ENCODE measurements around the gene MT1H. TPM values are rescaled to one million over a fixed set of nuclear protein-coding genes. Genes with fewer than 3 reads are reported as not detected.

Gene MT1H
- total and polyA plus RNA-seq, 2 of the 13 experiments (the other 11 are each of a cell fraction or from before 2014, with no cell fraction given) = 0.60 TPM; not detected in 1

- TF ChIP-seq ARNTL (CRISPR knock-in tag; IDR thresholded peaks at IDR 0.05) (no peak), SMARCC2 (IDR thresholded peaks at IDR 0.05) (no peak), ZNF256 (CRISPR knock-in tag; conservative IDR thresholded peaks at IDR 0.05) (no peak), ZNF543 (CRISPR knock-in tag; IDR thresholded peaks at IDR 0.05) (no peak), ZNF761 (CRISPR knock-in tag; conservative IDR thresholded peaks at IDR 0.05) (no peak), ZNF263 (CRISPR knock-in tag; IDR thresholded peaks at IDR 0.05) (no peak), EEA1 (CRISPR knock-in tag; IDR thresholded peaks at IDR 0.05; ENCODE audit: borderline replicate concordance) (no peak), ATAD3A (CRISPR knock-in tag; IDR thresholded peaks at IDR 0.05) (no peak), MXI1 (IDR thresholded peaks at IDR 0.05; ENCODE audit: borderline replicate concordance, low read depth, low read length) (no peak), ZNF598 (CRISPR knock-in tag; IDR thresholded peaks at IDR 0.05; ENCODE audit: borderline replicate concordance) (no peak), ZNF180 (CRISPR knock-in tag; IDR thresholded peaks at IDR 0.05; ENCODE audit: borderline replicate concordance, low read depth) (peak; percentile 79; the same call in 1 of the 2 replicates), ZNF143 (CRISPR knock-in tag; IDR thresholded peaks at IDR 0.05) (no peak)
- TF ChIP-seq, protein P1, sequence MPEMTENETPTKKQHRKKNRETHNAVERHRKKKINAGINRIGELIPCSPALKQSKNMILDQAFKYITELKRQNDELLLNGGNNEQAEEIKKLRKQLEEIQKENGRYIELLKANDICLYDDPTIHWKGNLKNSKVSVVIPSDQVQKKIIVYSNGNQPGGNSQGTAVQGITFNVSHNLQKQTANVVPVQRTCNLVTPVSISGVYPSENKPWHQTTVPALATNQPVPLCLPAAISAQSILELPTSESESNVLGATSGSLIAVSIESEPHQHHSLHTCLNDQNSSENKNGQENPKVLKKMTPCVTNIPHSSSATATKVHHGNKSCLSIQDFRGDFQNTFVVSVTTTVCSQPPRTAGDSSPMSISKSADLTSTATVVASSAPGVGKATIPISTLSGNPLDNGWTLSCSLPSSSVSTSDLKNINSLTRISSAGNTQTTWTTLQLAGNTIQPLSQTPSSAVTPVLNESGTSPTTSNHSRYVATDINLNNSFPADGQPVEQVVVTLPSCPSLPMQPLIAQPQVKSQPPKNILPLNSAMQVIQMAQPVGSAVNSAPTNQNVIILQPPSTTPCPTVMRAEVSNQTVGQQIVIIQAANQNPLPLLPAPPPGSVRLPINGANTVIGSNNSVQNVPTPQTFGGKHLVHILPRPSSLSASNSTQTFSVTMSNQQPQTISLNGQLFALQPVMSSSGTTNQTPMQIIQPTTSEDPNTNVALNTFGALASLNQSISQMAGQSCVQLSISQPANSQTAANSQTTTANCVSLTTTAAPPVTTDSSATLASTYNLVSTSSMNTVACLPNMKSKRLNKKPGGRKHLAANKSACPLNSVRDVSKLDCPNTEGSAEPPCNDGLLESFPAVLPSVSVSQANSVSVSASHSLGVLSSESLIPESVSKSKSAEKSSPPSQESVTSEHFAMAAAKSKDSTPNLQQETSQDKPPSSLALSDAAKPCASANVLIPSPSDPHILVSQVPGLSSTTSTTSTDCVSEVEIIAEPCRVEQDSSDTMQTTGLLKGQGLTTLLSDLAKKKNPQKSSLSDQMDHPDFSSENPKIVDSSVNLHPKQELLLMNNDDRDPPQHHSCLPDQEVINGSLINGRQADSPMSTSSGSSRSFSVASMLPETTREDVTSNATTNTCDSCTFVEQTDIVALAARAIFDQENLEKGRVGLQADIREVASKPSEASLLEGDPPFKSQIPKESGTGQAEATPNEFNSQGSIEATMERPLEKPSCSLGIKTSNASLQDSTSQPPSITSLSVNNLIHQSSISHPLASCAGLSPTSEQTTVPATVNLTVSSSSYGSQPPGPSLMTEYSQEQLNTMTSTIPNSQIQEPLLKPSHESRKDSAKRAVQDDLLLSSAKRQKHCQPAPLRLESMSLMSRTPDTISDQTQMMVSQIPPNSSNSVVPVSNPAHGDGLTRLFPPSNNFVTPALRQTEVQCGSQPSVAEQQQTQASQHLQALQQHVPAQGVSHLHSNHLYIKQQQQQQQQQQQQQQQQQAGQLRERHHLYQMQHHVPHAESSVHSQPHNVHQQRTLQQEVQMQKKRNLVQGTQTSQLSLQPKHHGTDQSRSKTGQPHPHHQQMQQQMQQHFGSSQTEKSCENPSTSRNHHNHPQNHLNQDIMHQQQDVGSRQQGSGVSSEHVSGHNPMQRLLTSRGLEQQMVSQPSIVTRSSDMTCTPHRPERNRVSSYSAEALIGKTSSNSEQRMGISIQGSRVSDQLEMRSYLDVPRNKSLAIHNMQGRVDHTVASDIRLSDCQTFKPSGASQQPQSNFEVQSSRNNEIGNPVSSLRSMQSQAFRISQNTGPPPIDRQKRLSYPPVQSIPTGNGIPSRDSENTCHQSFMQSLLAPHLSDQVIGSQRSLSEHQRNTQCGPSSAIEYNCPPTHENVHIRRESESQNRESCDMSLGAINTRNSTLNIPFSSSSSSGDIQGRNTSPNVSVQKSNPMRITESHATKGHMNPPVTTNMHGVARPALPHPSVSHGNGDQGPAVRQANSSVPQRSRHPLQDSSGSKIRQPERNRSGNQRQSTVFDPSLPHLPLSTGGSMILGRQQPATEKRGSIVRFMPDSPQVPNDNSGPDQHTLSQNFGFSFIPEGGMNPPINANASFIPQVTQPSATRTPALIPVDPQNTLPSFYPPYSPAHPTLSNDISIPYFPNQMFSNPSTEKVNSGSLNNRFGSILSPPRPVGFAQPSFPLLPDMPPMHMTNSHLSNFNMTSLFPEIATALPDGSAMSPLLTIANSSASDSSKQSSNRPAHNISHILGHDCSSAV (CRISPR knock-in tag; IDR thresholded peaks at IDR 0.05; ENCODE audit: borderline replicate concordance) = no peak
- TF ChIP-seq, protein P2, sequence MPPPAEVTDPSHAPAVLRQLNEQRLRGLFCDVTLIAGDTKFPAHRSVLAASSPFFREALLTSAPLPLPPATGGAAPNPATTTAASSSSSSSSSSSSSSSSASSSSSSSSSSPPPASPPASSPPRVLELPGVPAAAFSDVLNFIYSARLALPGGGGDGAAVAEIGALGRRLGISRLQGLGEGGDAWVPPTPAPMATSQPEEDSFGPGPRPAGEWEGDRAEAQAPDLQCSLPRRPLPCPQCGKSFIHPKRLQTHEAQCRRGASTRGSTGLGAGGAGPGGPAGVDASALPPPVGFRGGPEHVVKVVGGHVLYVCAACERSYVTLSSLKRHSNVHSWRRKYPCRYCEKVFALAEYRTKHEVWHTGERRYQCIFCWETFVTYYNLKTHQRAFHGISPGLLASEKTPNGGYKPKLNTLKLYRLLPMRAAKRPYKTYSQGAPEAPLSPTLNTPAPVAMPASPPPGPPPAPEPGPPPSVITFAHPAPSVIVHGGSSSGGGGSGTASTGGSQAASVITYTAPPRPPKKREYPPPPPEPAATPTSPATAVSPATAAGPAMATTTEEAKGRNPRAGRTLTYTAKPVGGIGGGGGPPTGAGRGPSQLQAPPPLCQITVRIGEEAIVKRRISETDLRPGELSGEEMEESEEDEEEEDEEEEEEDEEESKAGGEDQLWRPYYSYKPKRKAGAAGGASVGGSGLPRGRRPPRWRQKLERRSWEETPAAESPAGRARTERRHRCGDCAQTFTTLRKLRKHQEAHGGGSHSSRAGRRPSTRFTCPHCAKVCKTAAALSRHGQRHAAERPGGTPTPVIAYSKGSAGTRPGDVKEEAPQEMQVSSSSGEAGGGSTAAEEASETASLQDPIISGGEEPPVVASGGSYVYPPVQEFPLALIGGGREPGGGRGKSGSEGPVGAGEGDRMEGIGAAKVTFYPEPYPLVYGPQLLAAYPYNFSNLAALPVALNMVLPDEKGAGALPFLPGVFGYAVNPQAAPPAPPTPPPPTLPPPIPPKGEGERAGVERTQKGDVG (CRISPR knock-in tag; IDR thresholded peaks at IDR 0.05; ENCODE audit: borderline replicate concordance) = no peak
- TF ChIP-seq, protein P3, sequence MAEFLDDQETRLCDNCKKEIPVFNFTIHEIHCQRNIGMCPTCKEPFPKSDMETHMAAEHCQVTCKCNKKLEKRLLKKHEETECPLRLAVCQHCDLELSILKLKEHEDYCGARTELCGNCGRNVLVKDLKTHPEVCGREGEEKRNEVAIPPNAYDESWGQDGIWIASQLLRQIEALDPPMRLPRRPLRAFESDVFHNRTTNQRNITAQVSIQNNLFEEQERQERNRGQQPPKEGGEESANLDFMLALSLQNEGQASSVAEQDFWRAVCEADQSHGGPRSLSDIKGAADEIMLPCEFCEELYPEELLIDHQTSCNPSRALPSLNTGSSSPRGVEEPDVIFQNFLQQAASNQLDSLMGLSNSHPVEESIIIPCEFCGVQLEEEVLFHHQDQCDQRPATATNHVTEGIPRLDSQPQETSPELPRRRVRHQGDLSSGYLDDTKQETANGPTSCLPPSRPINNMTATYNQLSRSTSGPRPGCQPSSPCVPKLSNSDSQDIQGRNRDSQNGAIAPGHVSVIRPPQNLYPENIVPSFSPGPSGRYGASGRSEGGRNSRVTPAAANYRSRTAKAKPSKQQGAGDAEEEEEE (CRISPR knock-in tag; IDR thresholded peaks at IDR 0.05; ENCODE audit: borderline replicate concordance) = no peak
Observed at GRCh38 chr16:56709443-56710040, 39.9 kb downstream of the MT1H start (continued).

Data from HepG2 (cell line).